CD4-positive, alpha-beta memory T cell (primary cell): Measurements from ENCODE around the gene ADAM23. TPM values are rescaled to one million over a fixed set of nuclear protein-coding genes. Genes with fewer than 3 reads are reported as not detected.

ENCODE experiments used
- CTCF ChIA-PET: fragments of 350-600 bp; sonication (Branson Sonifier 250); formaldehyde crosslinking; loops from one replicate; lab custom pipeline; 2021; ENCODE audit warnings: inconsistent platforms; ENCODE audit not compliant: partially characterized antibody; lab: Charles Lee
- POLR2A ChIA-PET: fragments of 350-600 bp; sonication (Branson Sonifier 250); formaldehyde crosslinking; loops from one replicate; lab custom pipeline; 2021; ENCODE audit not compliant: partially characterized antibody; lab: Charles Lee
- DNase-seq, 5 donors: peaks; one replicate each; pipeline versions ENCODE4 v3.0.0 to v3.0.0-alpha.2; 2020 to 2022; ENCODE audit warnings: mixed read lengths in 1 of 5
- H3K27ac ChIP-seq: one replicate; pipeline ENCODE4 v1.7.0; 2013; ENCODE audit warnings: low read depth, low read length
- H3K27me3 ChIP-seq: 2 replicates; pipeline ENCODE4 v1.7.0; 2013; ENCODE audit warnings: mild to moderate bottlenecking, low read length, moderate library complexity; ENCODE audit not compliant: insufficient read depth
- H3K36me3 ChIP-seq: 2 replicates; pipeline ENCODE4 v1.7.0; 2013; ENCODE audit warnings: mild to moderate bottlenecking, low read length, moderate library complexity; ENCODE audit not compliant: insufficient read depth
- H3K4me1 ChIP-seq: 2 replicates; pipeline ENCODE4 v1.7.0; 2013; ENCODE audit warnings: mild to moderate bottlenecking, low read length, moderate library complexity; ENCODE audit not compliant: insufficient read depth
- H3K4me3 ChIP-seq, 2 donors: one replicate each; pipeline ENCODE4 v1.7.0; 2013; ENCODE audit warnings: low read length in 2 of 2, mild to moderate bottlenecking in 1 of 2
- H3K9me3 ChIP-seq, 2 donors: one replicate each; pipeline ENCODE4 v1.7.0; 2013; ENCODE audit warnings: low read length in 2 of 2, control low read depth in 1 of 2; ENCODE audit not compliant: control insufficient read depth in 1 of 2
- H3K27ac Mint-ChIP-seq, 7 donors: one replicate each; pipeline ENCODE4 v1.8.0; 2020 to 2021; ENCODE audit warnings: mixed read lengths in 7 of 7, mild to moderate bottlenecking in 6 of 7, inconsistent platforms in 3 of 7, moderate library complexity in 3 of 7
- H3K27me3 Mint-ChIP-seq, 2 donors: one replicate each; pipeline ENCODE4 v1.8.0; 2020 to 2021; ENCODE audit warnings: mixed read lengths in 2 of 2
- H3K36me3 Mint-ChIP-seq, 2 donors: one replicate each; pipeline ENCODE4 v1.8.0; 2020 to 2021; ENCODE audit warnings: mixed read lengths in 2 of 2, inconsistent platforms in 1 of 2, mild to moderate bottlenecking in 1 of 2
- H3K4me1 Mint-ChIP-seq, 4 donors: one replicate each; pipeline ENCODE4 v1.8.0; 2020 to 2021; ENCODE audit warnings: mixed read lengths in 4 of 4, mild to moderate bottlenecking in 1 of 4
- H3K4me3 Mint-ChIP-seq, 8 donors: one replicate each; pipeline ENCODE4 v1.8.0; 2020 to 2021; ENCODE audit warnings: mixed read lengths in 8 of 8, mild to moderate bottlenecking in 7 of 8, moderate library complexity in 6 of 8, inconsistent platforms in 3 of 8
- H3K9me3 Mint-ChIP-seq, 8 donors: one replicate each; pipeline ENCODE4 v1.8.0; 2020 to 2021; ENCODE audit warnings: mixed read lengths in 8 of 8, mild to moderate bottlenecking in 5 of 8, inconsistent platforms in 3 of 8, moderate library complexity in 1 of 8
- intact Hi-C: fragments of 100-400 bp; cut with micrococcal nuclease; formaldehyde crosslinking; loops from one replicate; pipeline ENCODE4 v1.15.1; 2023
- polyA plus RNA-seq, 2 donors: library from polyadenylated mRNA; unstranded; fragments of 300-500 nt; fragmentation: Illumina TruSeq; gene quantifications; one replicate each; pipeline ENCODE4 v1.2.3, GENCODE V29; 2021
- total RNA-seq, 2 experiments: library from RNA; stranded (reverse); gene quantifications; one replicate each; pipeline ENCODE4 v1.2.3, GENCODE V29; 2021

Gene ADAM23
- total and polyA plus RNA-seq, 4 experiments from 2014 or later = 2.9 to 31.3 (median 18.4) TPM

- Mint-ChIP-seq H3K4me3 (no peak overlapping the region), H3K27ac (no peak overlapping the region), H3K27me3 (peaks cover 12% of the 10 kb centered on the region in 2 donors), H3K36me3 (no peaks in the 10 kb centered on the region), H3K9me3 (peaks cover 0 to 18% (median 9%) of the 10 kb centered on the region in 8 donors), H3K4me1 (no peaks in the 10 kb centered on the region)
- intact Hi-C loops = no loop called here
- H3K4me3 ChIP-seq = no peak overlapping the region
- ChIA-PET POLR2A (no interaction called here), CTCF (no interaction called here)
- H3K9me3 ChIP-seq = no peaks in the 10 kb centered on the region
- H3K36me3 ChIP-seq = no peaks in the 10 kb centered on the region
- H3K27ac ChIP-seq = no peak overlapping the region
- H3K27me3 ChIP-seq = no peaks in the 10 kb centered on the region
- H3K4me1 ChIP-seq = no peaks in the 10 kb centered on the region
- no peak for DNase-seq
These were observed 27.6 kb upstream of the ADAM23 start for GRCh38 chr2:206415618-206416243.

- no peaks in the 10 kb centered on the region for H3K4me1 ChIP-seq
These were observed 24.4 kb upstream of the ADAM23 start for GRCh38 chr2:206418968-206419367.

DNA sequence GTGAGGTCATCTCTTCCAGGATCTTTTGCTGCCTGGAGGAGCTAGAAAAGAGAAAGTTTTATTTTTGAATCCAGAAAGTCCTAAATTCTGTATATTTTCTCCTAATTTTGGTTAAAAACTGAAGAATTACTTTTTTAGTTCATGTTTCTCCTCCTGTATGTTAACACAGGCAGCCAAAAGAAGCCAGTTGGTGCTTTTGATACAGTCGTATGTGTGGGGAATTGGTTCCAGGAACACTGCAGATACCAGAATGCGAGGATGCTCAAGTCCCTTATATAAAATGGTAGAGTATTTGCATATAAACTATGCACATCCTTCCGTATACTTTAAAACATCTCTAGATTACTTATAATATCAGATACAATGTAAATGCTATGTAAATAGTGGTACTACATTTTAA, 22.6 kb upstream of the ADAM23 start:
- DNase-seq = no peak
- Mint-ChIP-seq H3K27ac (no peak overlapping the region), H3K27me3 (peaks cover 10 to 14% of the 10 kb centered on the region in 2 donors), H3K36me3 (no peaks in the 10 kb centered on the region), H3K4me3 (no peak overlapping the region), H3K9me3 (peaks cover 0 to 18% (median 5%) of the 10 kb centered on the region in 8 donors), H3K4me1 (no peaks in the 10 kb centered on the region)
- Histone ChIP-seq H3K9me3 (no peaks in the 10 kb centered on the region), H3K27ac (no peak overlapping the region), H3K4me1 (no peaks in the 10 kb centered on the region), H3K4me3 (no peak overlapping the region), H3K27me3 (no peaks in the 10 kb centered on the region), H3K36me3 (no peaks in the 10 kb centered on the region)
- ChIA-PET POLR2A (no interaction called here), CTCF (no interaction called here)
- intact Hi-C loops = no loop called here

More at GRCh38 chr2:206418968-206419367, 24.4 kb upstream of the ADAM23 start:
- Histone ChIP-seq H3K4me3 (no peak overlapping the region), H3K36me3 (no peaks in the 10 kb centered on the region), H3K9me3 (no peaks in the 10 kb centered on the region), H3K27me3 (no peaks in the 10 kb centered on the region), H3K27ac (no peak overlapping the region)
- Mint-ChIP-seq H3K4me3 (no peak overlapping the region), H3K36me3 (no peaks in the 10 kb centered on the region), H3K9me3 (peaks cover 0 to 18% (median 5%) of the 10 kb centered on the region in 8 donors), H3K27ac (no peak overlapping the region), H3K4me1 (no peaks in the 10 kb centered on the region), H3K27me3 (peaks cover 11 to 17% of the 10 kb centered on the region in 2 donors)
- CTCF ChIA-PET = no interaction called here
- intact Hi-C loops = no loop called here
- POLR2A ChIA-PET = no interaction called here
- DNase-seq = no peak

- H3K36me3 Mint-ChIP-seq = no peaks in the 10 kb centered on the region
- CTCF ChIA-PET = no interaction called here
- H3K9me3 Mint-ChIP-seq = peaks cover 0 to 18% (median 4%) of the 10 kb centered on the region in 8 donors
- Histone ChIP-seq H3K4me3 (no peak overlapping the region), H3K9me3 (no peaks in the 10 kb centered on the region), H3K4me1 (no peaks in the 10 kb centered on the region), H3K27me3 (no peaks in the 10 kb centered on the region), H3K27ac (no peak overlapping the region), H3K36me3 (no peaks in the 10 kb centered on the region)
- H3K4me1 Mint-ChIP-seq = no peaks in the 10 kb centered on the region
- POLR2A ChIA-PET = no interaction called here
- no peak overlapping the region for H3K27ac Mint-ChIP-seq
- H3K4me3 Mint-ChIP-seq = no peak overlapping the region
- no peak for DNase-seq
- peaks cover 10 to 13% of the 10 kb centered on the region in 2 donors for H3K27me3 Mint-ChIP-seq
- intact Hi-C loops = no loop called here
These were observed 20.8 kb upstream of the ADAM23 start for GRCh38 chr2:206422493-206422892.

- H3K27me3 ChIP-seq = no peaks in the 10 kb centered on the region
- no peak overlapping the region for H3K27ac ChIP-seq
- ChIA-PET POLR2A (no interaction called here), CTCF (no interaction called here)
- no peaks in the 10 kb centered on the region for H3K4me1 ChIP-seq
- H3K9me3 ChIP-seq = no peaks in the 10 kb centered on the region
- no peak overlapping the region for H3K4me3 ChIP-seq
- peaks cover 10 to 13% of the 10 kb centered on the region in 2 donors for H3K27me3 Mint-ChIP-seq
- no peaks in the 10 kb centered on the region for H3K4me1 Mint-ChIP-seq
- no peak overlapping the region for H3K4me3 Mint-ChIP-seq
- no peaks in the 10 kb centered on the region for H3K36me3 Mint-ChIP-seq
- no peak overlapping the region for H3K27ac Mint-ChIP-seq
- intact Hi-C loops = no loop called here
- peaks cover 0 to 15% (median 3%) of the 10 kb centered on the region in 8 donors for H3K9me3 Mint-ChIP-seq
- no peaks in the 10 kb centered on the region for H3K36me3 ChIP-seq
- DNase-seq = no peak
These were observed 20.2 kb upstream of the ADAM23 start for GRCh38 chr2:206423147-206423546.

GRCh38 chr2:206424134-206424533, 19.2 kb upstream of the ADAM23 start:
- no peak overlapping the region for H3K27ac ChIP-seq
- no peaks in the 10 kb centered on the region for H3K27me3 ChIP-seq
- H3K4me3 ChIP-seq = no peak overlapping the region
- ChIA-PET POLR2A (no interaction called here), CTCF (no interaction called here)
- H3K36me3 ChIP-seq = no peaks in the 10 kb centered on the region
- peaks cover 12 to 16% of the 10 kb centered on the region in 2 donors for H3K27me3 Mint-ChIP-seq
- no peak overlapping the region for H3K27ac Mint-ChIP-seq
- H3K9me3 Mint-ChIP-seq = peaks cover 0 to 8% (median 2%) of the 10 kb centered on the region in 8 donors
- no peak for DNase-seq
- no peak overlapping the region for H3K4me3 Mint-ChIP-seq
- H3K4me1 Mint-ChIP-seq = no peaks in the 10 kb centered on the region
- no peaks in the 10 kb centered on the region for H3K36me3 Mint-ChIP-seq
- no peaks in the 10 kb centered on the region for H3K4me1 ChIP-seq
- H3K9me3 ChIP-seq = no peaks in the 10 kb centered on the region
- intact Hi-C loops = no loop called here

DNA sequence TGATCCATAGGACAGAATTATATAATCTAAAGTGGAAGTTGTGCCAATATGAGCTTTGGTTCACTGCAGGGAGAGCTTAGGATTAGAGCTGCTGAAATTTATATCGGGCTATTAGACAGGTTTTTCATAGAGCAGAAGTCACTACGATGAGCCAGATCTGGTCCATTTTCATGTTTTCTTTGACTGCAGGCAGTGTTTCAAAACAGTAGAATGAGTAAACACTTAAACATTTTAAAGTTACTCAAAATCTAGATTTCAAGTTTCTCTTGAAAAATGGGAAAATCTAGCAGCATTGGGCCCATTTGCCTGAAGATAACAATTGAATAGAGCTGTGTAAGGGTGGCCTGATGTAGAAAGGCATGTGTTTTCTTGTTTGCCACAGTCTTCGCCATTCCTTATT, 14.5 kb upstream of the ADAM23 start:
- intact Hi-C loops = no loop called here
- ChIA-PET POLR2A (no interaction called here), CTCF (no interaction called here)
- H3K36me3 Mint-ChIP-seq = no peaks in the 10 kb centered on the region
- no peaks in the 10 kb centered on the region for H3K4me1 Mint-ChIP-seq
- H3K27me3 Mint-ChIP-seq = peaks cover 4 to 9% of the 10 kb centered on the region in 2 donors
- no peak overlapping the region for H3K4me3 Mint-ChIP-seq
- no peaks in the 10 kb centered on the region for H3K9me3 ChIP-seq
- H3K27ac Mint-ChIP-seq = no peak overlapping the region
- no peaks in the 10 kb centered on the region for H3K36me3 ChIP-seq
- no peak overlapping the region for H3K4me3 ChIP-seq
- no peak overlapping the region for H3K27ac ChIP-seq
- H3K4me1 ChIP-seq = no peaks in the 10 kb centered on the region
- peaks cover 0 to 3% (median 0%) of the 10 kb centered on the region in 8 donors for H3K9me3 Mint-ChIP-seq
- no peak for DNase-seq
- peaks cover 4% of the 10 kb centered on the region for H3K27me3 ChIP-seq
